Adipocyte (in vitro differentiated cells): Measurements from ENCODE around the gene KRTAP4-9.
"Not testable (repeated sequence)": the region's sequence is repeated elsewhere in the genome, so short reads cannot be mapped to it uniquely, and the experiment has no call there.

Source experiments
- DNase-seq: peaks from one replicate; pipeline ENCODE4 v3.0.0-alpha.2; 2015; ENCODE audit warnings: low read depth
- H3K27me3 ChIP-seq: replicated peaks from 2 replicates; pipeline ENCODE4 v1.7.0; 2013; ENCODE audit warnings: mild to moderate bottlenecking, low read length, moderate library complexity; ENCODE audit not compliant: control insufficient read depth, insufficient read depth
- H3K36me3 ChIP-seq: 2 replicates; pipeline ENCODE4 v1.7.0; 2013; ENCODE audit warnings: low read length, mild to moderate bottlenecking, moderate library complexity; ENCODE audit not compliant: control insufficient read depth, insufficient read depth, severe bottlenecking
- H3K4me1 ChIP-seq: 2 replicates; pipeline ENCODE4 v1.7.0; 2013; ENCODE audit warnings: mild to moderate bottlenecking, low read length, moderate library complexity; ENCODE audit not compliant: control insufficient read depth, insufficient read depth
- H3K4me3 ChIP-seq: 2 replicates; pipeline ENCODE4 v1.7.0; 2013; ENCODE audit warnings: mild to moderate bottlenecking, low read length, moderate library complexity
- H3K9ac ChIP-seq: 2 replicates; pipeline ENCODE4 v1.7.0; 2013; ENCODE audit warnings: mild to moderate bottlenecking, low read length, moderate library complexity
- H3K9me3 ChIP-seq: 2 replicates; pipeline ENCODE4 v1.7.0; 2013; ENCODE audit warnings: mild to moderate bottlenecking, low read length, moderate library complexity; ENCODE audit not compliant: control insufficient read depth

KRTAP4-9 gene

DNA sequence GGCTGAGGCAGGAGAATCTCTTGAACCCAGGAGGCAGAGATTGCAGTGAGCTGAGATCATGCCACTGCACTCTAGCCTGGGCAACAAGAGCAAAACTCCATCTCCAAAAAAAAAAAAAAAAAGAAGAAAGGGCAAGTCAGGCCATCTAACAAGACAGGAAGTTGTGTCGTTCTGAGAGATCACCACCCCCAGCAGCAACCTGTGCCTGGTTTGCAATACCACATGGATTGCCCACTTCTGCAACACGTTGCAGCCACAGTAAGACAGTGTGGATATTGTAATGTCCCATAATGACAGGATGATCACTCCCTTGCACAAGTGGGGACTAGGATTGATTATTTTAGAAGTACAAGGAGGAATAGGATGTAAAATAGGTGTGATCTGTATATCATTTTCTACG lies 36.2 kb upstream of the KRTAP4-9 start:
- Histone ChIP-seq H3K4me3 (no peak overlapping the region), H3K4me1 (no peaks in the 10 kb centered on the region), H3K9ac (no peak overlapping the region), H3K36me3 (no peaks in the 10 kb centered on the region), H3K9me3 (no peaks in the 10 kb centered on the region), H3K27me3 (no peaks in the 10 kb centered on the region)
- DNase-seq, result no peak

DNA sequence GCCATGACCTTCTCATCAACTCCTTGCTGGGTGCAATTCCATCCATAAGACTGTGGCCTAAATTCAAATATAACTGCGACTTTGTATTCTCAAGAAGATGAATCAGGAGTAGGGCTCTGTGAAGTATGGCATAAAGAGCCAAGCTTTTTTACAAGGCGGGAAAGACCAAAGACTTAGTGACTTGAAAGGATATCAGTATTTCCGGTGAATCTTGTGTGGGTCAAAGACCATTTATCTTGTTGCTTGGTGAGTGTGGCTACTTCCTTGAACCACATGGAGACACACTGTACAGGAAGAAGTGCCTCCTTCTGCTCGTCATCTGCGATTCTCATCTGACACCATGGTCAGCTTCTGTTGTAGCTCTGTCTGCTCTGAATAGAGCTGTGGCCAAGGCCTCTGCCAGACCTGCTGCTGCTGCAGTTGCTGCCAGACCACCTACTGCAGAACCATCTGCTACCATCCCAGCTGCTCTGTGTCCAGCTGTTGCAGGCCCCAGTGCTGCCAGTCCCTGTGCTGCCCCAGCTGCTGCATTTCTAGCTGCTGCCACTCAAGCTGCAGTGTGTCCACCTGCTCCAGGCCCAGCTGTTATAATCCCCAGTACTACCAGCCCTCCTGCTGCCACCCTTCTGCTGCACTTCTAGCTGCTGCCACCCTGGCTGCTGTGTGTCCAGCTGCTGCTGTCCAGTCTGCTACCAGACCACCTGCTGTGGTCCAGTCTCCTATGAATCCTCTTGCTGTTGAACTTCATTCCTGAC lies 33.4 kb upstream of the KRTAP4-9 start:
- no peaks in the 10 kb centered on the region for H3K9me3 ChIP-seq
- no peak for DNase-seq
- no peak overlapping the region for H3K9ac ChIP-seq
- H3K4me3 ChIP-seq, result no peak overlapping the region
- H3K4me1 ChIP-seq, result no peaks in the 10 kb centered on the region
- H3K27me3 ChIP-seq, result no peaks in the 10 kb centered on the region
- H3K36me3 ChIP-seq, result no peaks in the 10 kb centered on the region

DNA sequence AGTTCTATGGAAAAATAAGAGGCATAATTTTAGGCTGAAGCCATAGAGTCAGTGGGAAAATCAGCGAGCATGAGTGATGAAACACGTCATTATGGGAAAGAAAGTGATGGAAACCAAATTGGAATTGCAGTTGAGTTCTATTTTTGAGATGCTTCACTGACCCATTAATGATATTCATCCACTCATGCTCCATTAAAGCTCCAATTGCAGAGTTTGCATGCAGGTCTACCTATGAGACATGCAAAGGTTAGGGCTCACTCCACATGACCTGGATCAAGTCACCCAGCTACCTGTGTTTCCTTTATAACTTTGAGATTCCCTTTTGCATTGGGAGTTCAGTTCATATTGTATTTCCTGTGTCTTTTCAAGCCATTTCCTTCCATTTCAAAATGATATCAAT lies 31.5 kb upstream of the KRTAP4-9 start:
- Histone ChIP-seq H3K9me3 (no peaks in the 10 kb centered on the region), H3K4me1 (no peaks in the 10 kb centered on the region), H3K9ac (no peak overlapping the region), H3K4me3 (no peak overlapping the region), H3K27me3 (no peaks in the 10 kb centered on the region), H3K36me3 (no peaks in the 10 kb centered on the region)
- DNase-seq, result no peak

GRCh38 chr17:41076788-41077187 lies 28.4 kb upstream of the KRTAP4-9 start:
- DNase-seq, result no peak
- Histone ChIP-seq H3K4me1 (no peaks in the 10 kb centered on the region), H3K4me3 (no peak overlapping the region), H3K9ac (no peak overlapping the region), H3K9me3 (no peaks in the 10 kb centered on the region), H3K36me3 (no peaks in the 10 kb centered on the region), H3K27me3 (no peaks in the 10 kb centered on the region)

DNA sequence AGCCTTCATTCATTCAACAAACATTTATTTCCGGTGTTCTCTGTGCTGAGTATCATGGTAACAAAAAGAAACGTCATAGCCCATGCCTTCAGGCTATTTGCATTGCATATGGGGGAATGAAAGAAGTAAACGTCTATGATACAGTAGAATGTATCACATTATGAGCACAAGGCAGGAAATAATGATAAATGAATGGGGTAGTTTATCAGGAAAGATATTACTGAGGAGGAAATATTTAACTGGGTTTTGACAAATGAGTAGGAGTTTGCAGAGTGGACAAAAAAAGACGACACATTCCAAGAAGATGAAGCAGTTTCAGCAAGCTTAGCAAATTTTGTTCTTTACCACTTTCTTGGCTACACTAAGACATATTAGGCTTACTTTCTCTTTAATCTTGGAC lies 22.6 kb upstream of the KRTAP4-9 start:
- Histone ChIP-seq H3K9me3 (no peaks in the 10 kb centered on the region), H3K36me3 (no peaks in the 10 kb centered on the region), H3K9ac (no peak overlapping the region), H3K4me3 (no peak overlapping the region), H3K4me1 (no peaks in the 10 kb centered on the region), H3K27me3 (no peaks in the 10 kb centered on the region)
- peak; percentile 44 for DNase-seq

GRCh38 chr17:41083427-41083826 lies 21.8 kb upstream of the KRTAP4-9 start:
- not testable (repeated sequence) for H3K4me1 ChIP-seq, H3K9ac ChIP-seq, DNase-seq

GRCh38 chr17:41084100-41084856 lies 20.9 kb upstream of the KRTAP4-9 start, which contains the start of gene KRTAP4-7:
Gene KRTAP4-7, plus strand, starts transcription at chr17:41084150. Its CDS starts 57 bp downstream, at chr17:41084207.
- H3K36me3 ChIP-seq, H3K4me1 ChIP-seq, H3K27me3 ChIP-seq, H3K4me3 ChIP-seq, H3K9me3 ChIP-seq, H3K9ac ChIP-seq, DNase-seq: not testable (repeated sequence)

More at GRCh38 chr17:41083427-41083826, 21.8 kb upstream of the KRTAP4-9 start:
- H3K27me3 ChIP-seq, H3K9me3 ChIP-seq, H3K36me3 ChIP-seq, H3K4me3 ChIP-seq: not testable (repeated sequence)

DNA sequence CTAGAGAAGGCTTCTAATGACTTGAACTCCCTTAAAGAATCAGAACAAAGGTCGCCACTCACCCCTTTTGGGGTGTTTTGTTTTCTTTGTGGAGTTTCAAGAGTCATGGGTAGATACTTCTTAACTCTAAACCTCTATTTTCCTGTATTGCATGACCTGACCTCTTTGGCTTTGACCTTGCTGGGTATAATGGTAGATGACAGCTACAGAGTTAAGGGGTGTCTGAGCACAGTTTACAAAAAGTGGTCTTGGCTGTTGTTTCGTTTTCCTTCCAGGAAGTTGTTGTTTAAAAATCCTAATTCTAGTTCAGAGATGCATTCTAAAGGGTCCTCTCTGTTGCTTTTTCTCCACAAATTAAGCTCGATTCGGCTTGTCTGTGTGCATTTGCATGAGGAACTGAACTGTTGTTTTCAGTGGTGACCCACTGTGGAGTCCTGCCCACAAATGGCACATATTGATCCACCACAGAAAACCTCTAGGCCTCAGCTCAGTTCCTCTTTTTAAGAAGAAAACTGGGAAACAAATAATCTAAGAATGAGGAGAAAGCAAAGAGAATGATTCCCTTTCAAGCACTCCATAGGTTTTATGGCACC lies 16.3 kb upstream of the KRTAP4-9 start:
- not testable (repeated sequence) for H3K4me1 ChIP-seq, H3K9me3 ChIP-seq, H3K36me3 ChIP-seq, H3K4me3 ChIP-seq, DNase-seq, H3K9ac ChIP-seq, H3K27me3 ChIP-seq

- H3K9me3 ChIP-seq, result no peaks in the 10 kb centered on the region
- H3K4me3 ChIP-seq, result no peak overlapping the region
- no peaks in the 10 kb centered on the region for H3K27me3 ChIP-seq
- H3K36me3 ChIP-seq, result no peaks in the 10 kb centered on the region
- DNase-seq, result no peak
- no peaks in the 10 kb centered on the region for H3K4me1 ChIP-seq
- no peak overlapping the region for H3K9ac ChIP-seq
These were observed 9.1 kb upstream of the KRTAP4-9 start for GRCh38 chr17:41096055-41096454.

DNA sequence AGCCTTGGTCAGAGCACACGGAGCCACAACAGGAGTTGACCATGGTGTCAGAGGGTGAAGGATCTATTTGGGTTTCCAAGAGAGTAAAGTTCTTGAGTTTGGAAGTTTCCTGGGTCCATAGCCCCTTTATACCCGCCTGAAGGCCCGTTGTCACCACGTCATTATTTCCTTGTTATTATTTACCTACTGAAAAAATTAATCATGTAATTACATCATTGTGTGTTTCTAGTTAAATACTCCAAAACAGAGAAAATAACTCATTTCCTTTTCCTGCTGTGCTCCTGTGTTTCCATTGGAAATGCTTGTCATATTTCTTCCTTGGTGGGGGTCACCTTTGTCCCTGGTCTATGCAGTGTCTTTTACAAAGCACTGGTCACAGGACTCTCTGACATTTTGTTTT lies 7.1 kb upstream of the KRTAP4-9 start, which contains the start of gene KRTAP4-8:
Gene KRTAP4-8 (minus strand): TSS at position 101 of the 400 bp plus-strand sequence. CDS start 58 bp downstream, at position 43.
- Histone ChIP-seq H3K27me3 (no peaks in the 10 kb centered on the region), H3K36me3 (no peaks in the 10 kb centered on the region), H3K9ac (no peak within 1 kb of the TSS), H3K9me3 (no peaks in the 10 kb centered on the region), H3K4me1 (no peaks in the 10 kb centered on the region), H3K4me3 (no peak within 1 kb of the TSS)
- no peak for DNase-seq

DNA sequence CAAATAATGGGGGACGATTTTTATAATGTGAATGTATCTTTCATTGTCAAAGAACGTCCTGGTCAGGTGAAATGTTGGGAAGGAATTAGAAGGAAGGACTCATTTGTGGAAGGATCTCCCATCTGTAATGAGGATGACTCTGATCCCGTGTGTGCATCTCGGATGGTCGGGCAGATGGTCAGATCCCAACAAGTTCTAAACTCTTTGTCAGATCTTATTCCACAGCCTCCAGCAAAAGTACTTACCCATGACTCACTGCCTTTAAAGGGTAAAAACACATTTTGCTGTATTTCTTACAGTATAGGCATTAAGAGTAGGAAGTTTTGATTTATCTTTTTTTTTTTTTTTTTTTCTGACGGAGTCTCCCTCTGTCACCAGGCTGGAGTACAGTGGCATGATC lies 6.7 kb upstream of the KRTAP4-9 start:
- H3K4me1 ChIP-seq, result no peaks in the 10 kb centered on the region
- H3K9ac ChIP-seq, result no peak overlapping the region
- H3K27me3 ChIP-seq, result no peaks in the 10 kb centered on the region
- peak; percentile 48 for DNase-seq
- H3K36me3 ChIP-seq, result no peaks in the 10 kb centered on the region
- H3K9me3 ChIP-seq, result no peaks in the 10 kb centered on the region
- H3K4me3 ChIP-seq, result no peak overlapping the region
